LNCaP clone FGC (cell line): ENCODE results near the gene DEDD2.

Experiments
- DNase-seq: peaks from one replicate; pipeline ENCODE4 v3.0.0-alpha.2; 2011; ENCODE audit warnings: low read depth
- H3K4me3 ChIP-seq: 2 replicates; pipeline ENCODE4 v1.5.1; 2011; ENCODE audit warnings: mild to moderate bottlenecking, low read depth, low read length, control low read depth
- CTCF ChIP-seq: IDR thresholded peaks from 2 replicates; pipeline ENCODE4 v1.5.1; 2012; ENCODE audit warnings: mild to moderate bottlenecking; ENCODE audit not compliant: control insufficient read depth, insufficient read depth; ENCODE audit errors: extremely low read depth

The DEDD2 gene

GRCh38 chr19:42169486-42170413 lies 47.7 kb downstream of the DEDD2 start:
- no peak overlapping the region for H3K4me3 ChIP-seq
- TF ChIP-seq CTCF = no peak
- no peak for DNase-seq

- no peak overlapping the region for H3K4me3 ChIP-seq
- TF ChIP-seq CTCF = no peak
- DNase-seq = no peak
These were observed 49.3 kb downstream of the DEDD2 start for GRCh38 chr19:42168206-42168605.

GRCh38 chr19:42166316-42166715 lies 51.2 kb downstream of the DEDD2 start:
- H3K4me3 ChIP-seq = no peak overlapping the region
- no peak for TF ChIP-seq CTCF
- DNase-seq = no peak

GRCh38 chr19:42165146-42165545 lies 52.3 kb downstream of the DEDD2 start:
- no peak for DNase-seq
- no peak for TF ChIP-seq CTCF
- H3K4me3 ChIP-seq = no peak overlapping the region

- TF ChIP-seq CTCF = no peak
- no peak overlapping the region for H3K4me3 ChIP-seq
- DNase-seq = no peak
These were observed 55.7 kb downstream of the DEDD2 start for GRCh38 chr19:42161616-42162263.

- no peak overlapping the region for H3K4me3 ChIP-seq
- no peak for DNase-seq
- no peak for TF ChIP-seq CTCF
These were observed 57.5 kb downstream of the DEDD2 start for GRCh38 chr19:42159942-42160341.
